Adrenal gland (tissue), 12 donors: ENCODE results near the gene CNP. TPM values are rescaled to one million over a fixed set of nuclear protein-coding genes. Genes with fewer than 3 reads are reported as not detected.

Experiments
- DNase-seq, 7 donors: peaks; one replicate each; pipeline ENCODE4 v3.0.0-alpha.2; 2019 to 2020
- H3K27ac ChIP-seq, 5 donors: fragments of 200-600 bp; sonication (generic) in 4 of 5; 1 replicate in 3 of 5; 2 replicates in 2 of 5; pipeline versions ENCODE4 v1.5.1 to v1.8.0; 2016 to 2020; ENCODE audit warnings: mild to moderate bottlenecking in 1 of 5
- H3K27me3 ChIP-seq: fragments of 200-600 bp; 2 replicates; pipeline ENCODE4 v1.8.0; 2021
- H3K36me3 ChIP-seq, 2 donors: fragments of 200-600 bp; replicated peaks in 1 of 2; 1 replicate in 1 of 2; 2 replicates in 1 of 2; pipeline versions ENCODE4 v1.5.1 to v1.8.0; 2018 to 2022
- H3K4me1 ChIP-seq, 2 donors: fragments of 200-600 bp; replicated peaks in 1 of 2; 1 replicate in 1 of 2; 2 replicates in 1 of 2; pipeline versions ENCODE4 v1.5.1 to v1.8.0; 2018 to 2021
- H3K4me3 ChIP-seq, 4 donors: fragments of 200-600 bp; sonication (generic) in 3 of 4; one replicate each; pipeline ENCODE4 v1.5.1; 2016 to 2018
- H3K9me3 ChIP-seq, 3 donors: fragments of 200-600 bp; sonication (generic) in 1 of 3; replicated peaks in 1 of 3; 1 replicate in 2 of 3; 2 replicates in 1 of 3; pipeline versions ENCODE4 v1.5.1 to v1.8.0; 2016 to 2021
- CTCF ChIP-seq, 6 experiments: fragments of 450-650 bp in 4 of 6; fragments of 200-600 bp in 2 of 6; sonication (generic) in 1 of 6; IDR thresholded peaks; 1 replicate in 5 of 6; 2 replicates in 1 of 6; pipeline versions ENCODE4 v1.5.1 to v1.8.0; 2016 to 2021; ENCODE audit warnings: antibody characterized with exemption in 6 of 6, mild to moderate bottlenecking in 2 of 6, moderate library complexity in 1 of 6
- POLR2A ChIP-seq, 2 donors: fragments of 450-650 bp; IDR thresholded peaks; one replicate each; pipeline ENCODE4 v1.6.1; 2017; ENCODE audit warnings: antibody characterized with exemption in 2 of 2, mild to moderate bottlenecking in 2 of 2, moderate library complexity in 1 of 2
- WGBS, 4 donors: extraction: QIAGEN DNeasy Blood & Tissue Kit in 2 of 4; methylation state at CpG; one replicate each; pipeline versions ENCODE4 v1.1.5 to v1.1.7; 2013 to 2017; 5-methylcytosine and 5-hydroxymethylcytosine counted together
- intact Hi-C, 2 donors: fragments of 100-400 bp; cut with DNase I; formaldehyde crosslinking; loops; one replicate each; pipeline versions ENCODE4 v1.14.1 to v1.15.0; 2022 to 2023
- polyA plus RNA-seq, 3 donors: library from polyadenylated mRNA; stranded (reverse); fragments of 200-250 nt in 2 of 3; fragments of 350-450 nt in 1 of 3; fragmentation: Illumina TruSeq in 1 of 3; extraction: RNeasy Lipid Tissue Mini Kit (QIAGEN cat#74804) in 1 of 3; gene quantifications; one replicate each; pipeline ENCODE4 v1.2.3, GENCODE V29; 2013 to 2014
- total RNA-seq, 9 donors: library from RNA; depleted of rRNA in 4 of 9; stranded (reverse); fragments of >200 nt in 4 of 9; fragments of 120-200 nt in 1 of 9; fragmentation: NEBNext Ultra II Directional in 1 of 9; extraction: Animal tissue kit (Norgen Biotek cat#: 25700) in 1 of 9; gene quantifications; one replicate each; pipeline versions ENCODE4 v1.1.0 to v1.2.4, GENCODE V29; 2013 to 2023
- donor health status: healthy with polysubstance abuse.
- donor health status: Bipolar disorder and iron deficiency.
- donor health status: DM: yes; HTN: yes; CAD: no.
- donor health status: DM: no; HTN: no; CAD: no.
- donor health status: DM: no; HTN: no; CAD: no.
- donor health status: DM: yes; HTN: yes; CAD: no.

Gene CNP
- total and polyA plus RNA-seq, 12 donors = 27.9 to 78.5 (median 66.9) TPM

- TF ChIP-seq POLR2A (IDR thresholded peaks at IDR 0.05) = no peak
- no peak for TF ChIP-seq CTCF (IDR thresholded peaks at IDR 0.05)
- H3K27ac ChIP-seq = peak overlapping the region in 3 of 5 donors; percentile 37 to 80 (median 79)
- peaks cover 0 to 90% of the 10 kb centered on the region in 2 donors for H3K36me3 ChIP-seq
Measured at GRCh38 chr17:41974031-41974430, 7.4 kb downstream of the CNP start.

GRCh38 chr17:41974658-41975057 lies 8.1 kb downstream of the CNP start:
- 83 to 88% (median 87%) methylated on average over 1 to 5 of the region's 5 CpGs for WGBS, 4 donors
- Histone ChIP-seq H3K36me3 (peaks cover 0 to 86% of the 10 kb centered on the region in 2 donors), H3K27me3 (no peaks in the 10 kb centered on the region), H3K27ac (peak overlapping the region in 2 of 5 donors; percentile 79 to 80), H3K4me3 (no peak overlapping the region), H3K9me3 (no peaks in the 10 kb centered on the region), H3K4me1 (peaks cover 11 to 54% of the 10 kb centered on the region in 2 donors)
- intact Hi-C loops = no loop called here
- DNase-seq = no peak
- TF ChIP-seq POLR2A (IDR thresholded peaks at IDR 0.05) (no peak), CTCF (IDR thresholded peaks at IDR 0.05) (no peak)

More at GRCh38 chr17:41974031-41974430, 7.4 kb downstream of the CNP start:
- Histone ChIP-seq H3K4me1 (peaks cover 11 to 60% of the 10 kb centered on the region in 2 donors), H3K4me3 (no peak overlapping the region), H3K27me3 (no peaks in the 10 kb centered on the region), H3K9me3 (no peaks in the 10 kb centered on the region)
- intact Hi-C loops = no loop called here
- DNase-seq = no peak
- 77 to 95% (median 89%) methylated on average over 6 of the region's 6 CpGs for WGBS, 4 donors

- no peak overlapping the region for H3K4me3 ChIP-seq
- peak overlapping the region in 4 of 5 donors; percentile 10 to 80 (median 64) for H3K27ac ChIP-seq
- H3K9me3 ChIP-seq = no peaks in the 10 kb centered on the region
- H3K4me1 ChIP-seq = peaks cover 11 to 49% of the 10 kb centered on the region in 2 donors
- intact Hi-C loops = no loop called here
- peak in 5 of 7 donors; percentile 54 to 75 (median 59) for DNase-seq
- 68 to 77% (median 73%) methylated on average over 7 to 9 of the region's 9 CpGs for WGBS, 4 donors
- no peaks in the 10 kb centered on the region for H3K27me3 ChIP-seq
- TF ChIP-seq CTCF (IDR thresholded peaks at IDR 0.05) (no peak), POLR2A (IDR thresholded peaks at IDR 0.05) (no peak)
- H3K36me3 ChIP-seq = peaks cover 0 to 91% of the 10 kb centered on the region in 2 donors
Measured at GRCh38 chr17:41975099-41976083, 8.8 kb downstream of the CNP start.

GRCh38 chr17:41976142-41976768 lies 9.7 kb downstream of the CNP start:
- H3K4me1 ChIP-seq = peaks cover 11 to 44% of the 10 kb centered on the region in 2 donors
- peaks cover 0 to 91% of the 10 kb centered on the region in 2 donors for H3K36me3 ChIP-seq
- peak in 5 of 7 donors; percentile 36 to 68 (median 55) for DNase-seq
- H3K27ac ChIP-seq = peak overlapping the region; percentile 8 to 80 (median 48)
- H3K27me3 ChIP-seq = no peaks in the 10 kb centered on the region
- no peak overlapping the region for H3K4me3 ChIP-seq
- WGBS, 4 donors = 49 to 67% (median 53%) methylated on average over 10 to 11 of the region's 11 CpGs
- intact Hi-C loops = no loop called here
- H3K9me3 ChIP-seq = no peaks in the 10 kb centered on the region
- TF ChIP-seq CTCF (IDR thresholded peaks at IDR 0.05) = no peak
- TF ChIP-seq POLR2A (IDR thresholded peaks at IDR 0.05) = peak in 1 of 2 donors; percentile 38
